MM.1S (cell line): ENCODE data around the gene ADCY5.

ENCODE experiments used
- EZH2phosphoT487 ChIP-seq: fragments of 300-600 bp; sonication (generic); IDR thresholded peaks from 2 replicates; pipeline ENCODE4 v1.6.1; 2018; ENCODE audit warnings: antibody characterized with exemption, low read length
- TF ChIP-seq, protein P1 (sequence below): fragments of 300-600 bp; sonication (generic); IDR thresholded peaks from 2 replicates; pipeline ENCODE4 v1.5.1; 2016; ENCODE audit warnings: antibody characterized with exemption, low read length, mixed read lengths

DNA sequence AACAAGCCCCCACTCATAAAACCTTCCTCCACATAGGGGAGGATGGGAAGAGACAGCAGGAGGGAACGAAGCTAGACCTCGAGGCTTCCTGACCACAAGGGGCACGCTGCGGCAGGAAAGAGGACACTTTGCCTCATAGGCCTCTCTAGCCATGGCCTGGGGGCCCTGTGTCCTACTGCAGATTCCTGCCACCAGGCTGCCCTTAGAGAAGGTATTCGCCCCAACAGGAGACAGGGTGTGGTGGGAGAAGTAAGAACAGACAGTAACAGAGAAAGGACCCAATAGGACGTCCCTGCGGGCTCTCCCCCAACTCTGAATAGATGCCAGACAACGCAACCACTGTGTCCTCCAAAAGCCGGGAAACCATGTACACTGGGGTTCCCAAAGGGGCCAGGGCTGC, 36.8 kb downstream of the ADCY5 start:
- TF ChIP-seq, protein P1, sequence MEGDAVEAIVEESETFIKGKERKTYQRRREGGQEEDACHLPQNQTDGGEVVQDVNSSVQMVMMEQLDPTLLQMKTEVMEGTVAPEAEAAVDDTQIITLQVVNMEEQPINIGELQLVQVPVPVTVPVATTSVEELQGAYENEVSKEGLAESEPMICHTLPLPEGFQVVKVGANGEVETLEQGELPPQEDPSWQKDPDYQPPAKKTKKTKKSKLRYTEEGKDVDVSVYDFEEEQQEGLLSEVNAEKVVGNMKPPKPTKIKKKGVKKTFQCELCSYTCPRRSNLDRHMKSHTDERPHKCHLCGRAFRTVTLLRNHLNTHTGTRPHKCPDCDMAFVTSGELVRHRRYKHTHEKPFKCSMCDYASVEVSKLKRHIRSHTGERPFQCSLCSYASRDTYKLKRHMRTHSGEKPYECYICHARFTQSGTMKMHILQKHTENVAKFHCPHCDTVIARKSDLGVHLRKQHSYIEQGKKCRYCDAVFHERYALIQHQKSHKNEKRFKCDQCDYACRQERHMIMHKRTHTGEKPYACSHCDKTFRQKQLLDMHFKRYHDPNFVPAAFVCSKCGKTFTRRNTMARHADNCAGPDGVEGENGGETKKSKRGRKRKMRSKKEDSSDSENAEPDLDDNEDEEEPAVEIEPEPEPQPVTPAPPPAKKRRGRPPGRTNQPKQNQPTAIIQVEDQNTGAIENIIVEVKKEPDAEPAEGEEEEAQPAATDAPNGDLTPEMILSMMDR: no peak
- no peak for TF ChIP-seq EZH2phosphoT487
